Activated T-helper 1 cell treated with anti-CD3 and anti-CD28 coated beads, Interleukin-12 subunit alpha, Interleukin-12 subunit beta, Interleukin-2, Interleukin-4 antibody, amounts not matched to agents 30 ng/mL and 10 ng/mL and 1 ng/mL, durations not matched to agents 14 hours and 24 hours and 36 hours (primary cell): ENCODE results near the gene RALBP1. TPM values are rescaled to one million over a fixed set of nuclear protein-coding genes. Genes with fewer than 3 reads are reported as not detected.
"Not testable (repeated sequence)": the region's sequence is repeated elsewhere in the genome, so short reads cannot be mapped to it uniquely, and the experiment has no call there.

ENCODE experiments used
- DNase-seq: peaks from one replicate; pipeline ENCODE4 v3.0.0; 2021; ENCODE audit warnings: low spot score
- H3K27ac Mint-ChIP-seq: one replicate; pipeline ENCODE4 v1.8.0; 2021; ENCODE audit warnings: mild to moderate bottlenecking, mixed read lengths
- H3K27me3 Mint-ChIP-seq: one replicate; pipeline ENCODE4 v1.8.0; 2022; ENCODE audit warnings: mild to moderate bottlenecking, moderate library complexity, mixed read lengths; ENCODE audit not compliant: insufficient read depth
- H3K36me3 Mint-ChIP-seq: one replicate; pipeline ENCODE4 v1.8.0; 2021; ENCODE audit warnings: low read depth, mixed read lengths
- H3K4me1 Mint-ChIP-seq: one replicate; pipeline ENCODE4 v1.8.0; 2021; ENCODE audit warnings: low read depth, mixed read lengths
- H3K4me3 Mint-ChIP-seq: one replicate; pipeline ENCODE4 v1.8.0; 2021; ENCODE audit warnings: mild to moderate bottlenecking, moderate library complexity, mixed read lengths
- H3K9me3 Mint-ChIP-seq: one replicate; pipeline ENCODE4 v1.8.0; 2021; ENCODE audit warnings: mixed read lengths
- intact Hi-C: fragments of 100-400 bp; cut with micrococcal nuclease; formaldehyde crosslinking; loops from one replicate; pipeline ENCODE4 v1.15.1; 2024
- total RNA-seq: library from RNA; stranded (reverse); gene quantifications from 2 replicates; pipeline ENCODE4 v1.2.3, GENCODE V29; 2022

The RALBP1 gene
- total RNA-seq: 40.9 and 42.4 TPM in 2 replicates

DNA sequence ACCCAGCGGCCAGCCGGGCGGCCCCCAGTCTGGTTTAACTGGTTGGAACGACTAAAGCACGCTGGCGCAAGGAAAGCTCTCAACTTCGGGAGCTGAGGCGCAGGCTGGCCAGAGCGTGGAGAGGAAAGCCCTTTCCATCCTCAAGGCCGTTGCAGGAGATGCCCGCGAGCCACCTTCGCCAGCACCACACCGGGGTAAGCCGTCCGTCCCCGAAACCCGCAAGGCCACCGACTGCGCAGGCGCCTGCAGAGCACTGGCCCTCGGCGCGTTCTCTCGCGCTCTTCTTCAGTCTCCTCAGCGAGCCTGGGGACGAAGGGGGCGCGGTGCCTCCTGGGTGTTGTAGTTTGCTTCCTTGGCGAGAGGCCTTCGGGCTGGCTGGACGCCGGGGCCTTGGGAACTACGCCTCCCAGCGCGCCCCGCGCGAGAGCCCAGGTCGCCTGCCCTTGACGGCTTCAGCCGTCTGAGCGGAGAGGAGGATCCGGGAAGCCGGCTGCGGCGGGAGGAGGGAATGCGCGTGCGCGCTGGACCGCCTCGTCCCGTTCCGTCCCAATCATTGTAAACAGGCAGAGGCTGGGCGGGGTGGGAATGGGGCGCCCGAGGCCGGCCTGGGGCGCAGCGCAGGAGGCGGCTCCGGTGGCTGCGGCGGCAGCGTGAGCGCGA is at the start of gene RALBP1:
TSS of gene RALBP1 (plus strand) at position 531 of the 660 bp plus-strand sequence. CDS start 37,533 bp downstream, outside the sequence.
- H3K27ac Mint-ChIP-seq: peak within 1 kb of the TSS; percentile 95
- H3K4me3 Mint-ChIP-seq: peak within 1 kb of the TSS; percentile 89
- peaks cover 16% of the 10 kb centered on the region for H3K36me3 Mint-ChIP-seq
- DNase-seq: peak; percentile 98
- peaks cover 4% of the 10 kb centered on the region for H3K27me3 Mint-ChIP-seq
- peaks cover under 1% of the 10 kb centered on the region for H3K9me3 Mint-ChIP-seq
- intact Hi-C loops: loop anchor here (1.0 to 10.0 kb wide), 11 partner anchors 41 to 1520 kb away; partner anchors contain the start of genes ANKRD12, MTCL1, NAPG and RAB12
- H3K4me1 Mint-ChIP-seq: peaks cover 30% of the 10 kb centered on the region

DNA sequence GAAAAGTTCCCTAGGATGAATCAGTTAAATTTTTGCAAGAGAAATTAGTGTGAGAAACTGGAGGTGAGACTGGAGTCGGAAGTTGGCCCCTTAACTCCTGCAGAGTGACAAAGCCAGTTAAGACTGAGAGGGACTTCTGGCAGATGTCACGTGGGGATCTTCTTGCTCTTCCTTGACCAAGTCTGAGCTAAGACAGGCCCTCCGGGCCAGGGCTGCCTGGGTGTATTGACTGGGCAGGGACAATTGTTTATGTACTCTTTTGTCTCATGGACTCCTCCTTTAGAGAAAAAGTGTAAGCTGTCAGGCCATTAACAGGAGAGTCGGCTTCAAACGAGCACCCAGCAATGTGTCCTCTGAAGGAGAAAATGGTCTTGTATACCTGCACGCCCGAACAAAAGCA is 48.6 kb upstream of the RALBP1 start:
- Mint-ChIP-seq H3K36me3 (no peaks in the 10 kb centered on the region), H3K9me3 (no peaks in the 10 kb centered on the region), H3K4me3 (no peak overlapping the region), H3K27ac (no peak overlapping the region), H3K4me1 (no peaks in the 10 kb centered on the region), H3K27me3 (no peaks in the 10 kb centered on the region)
- intact Hi-C loops: no loop called here
- DNase-seq: no peak

DNA sequence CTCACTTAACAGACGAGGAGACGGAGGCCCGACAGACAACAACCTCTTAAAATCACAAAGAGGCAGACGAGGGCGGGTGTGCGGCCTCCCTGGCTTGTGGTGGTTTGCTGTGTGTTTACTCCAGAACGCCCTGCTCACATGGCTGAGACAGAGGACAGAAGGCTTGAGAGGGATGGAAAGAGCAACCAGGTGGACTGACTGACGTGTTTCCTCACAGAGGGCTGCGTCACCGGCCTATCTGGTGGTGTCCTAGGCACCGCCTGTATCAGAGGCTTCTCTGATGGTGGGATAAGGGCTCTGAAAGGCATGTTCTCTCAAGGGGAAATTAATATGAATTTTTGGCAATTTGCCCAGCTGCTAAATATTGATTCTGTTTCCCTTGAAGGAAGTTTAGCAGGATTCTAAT is 47.0 kb upstream of the RALBP1 start:
- intact Hi-C loops: no loop called here
- Mint-ChIP-seq H3K27ac (no peak overlapping the region), H3K4me1 (no peaks in the 10 kb centered on the region), H3K4me3 (no peak overlapping the region), H3K27me3 (no peaks in the 10 kb centered on the region), H3K36me3 (no peaks in the 10 kb centered on the region), H3K9me3 (no peaks in the 10 kb centered on the region)
- DNase-seq: no peak

- no peak for DNase-seq
Observed at GRCh38 chr18:9428862-9429661, 46.3 kb upstream of the RALBP1 start.

GRCh38 chr18:9429662-9429993 is 45.7 kb upstream of the RALBP1 start:
- Mint-ChIP-seq H3K27ac (no peak overlapping the region), H3K27me3 (no peaks in the 10 kb centered on the region), H3K9me3 (no peaks in the 10 kb centered on the region), H3K36me3 (no peaks in the 10 kb centered on the region), H3K4me3 (no peak overlapping the region), H3K4me1 (no peaks in the 10 kb centered on the region)
- intact Hi-C loops: no loop called here
- no peak for DNase-seq

More at GRCh38 chr18:9428862-9429661, 46.3 kb upstream of the RALBP1 start:
- intact Hi-C loops: no loop called here
- no peak overlapping the region for H3K27ac Mint-ChIP-seq
- no peaks in the 10 kb centered on the region for H3K4me1 Mint-ChIP-seq
- H3K27me3 Mint-ChIP-seq: no peaks in the 10 kb centered on the region
- H3K4me3 Mint-ChIP-seq: no peak overlapping the region
- no peaks in the 10 kb centered on the region for H3K36me3 Mint-ChIP-seq
- no peaks in the 10 kb centered on the region for H3K9me3 Mint-ChIP-seq

DNA sequence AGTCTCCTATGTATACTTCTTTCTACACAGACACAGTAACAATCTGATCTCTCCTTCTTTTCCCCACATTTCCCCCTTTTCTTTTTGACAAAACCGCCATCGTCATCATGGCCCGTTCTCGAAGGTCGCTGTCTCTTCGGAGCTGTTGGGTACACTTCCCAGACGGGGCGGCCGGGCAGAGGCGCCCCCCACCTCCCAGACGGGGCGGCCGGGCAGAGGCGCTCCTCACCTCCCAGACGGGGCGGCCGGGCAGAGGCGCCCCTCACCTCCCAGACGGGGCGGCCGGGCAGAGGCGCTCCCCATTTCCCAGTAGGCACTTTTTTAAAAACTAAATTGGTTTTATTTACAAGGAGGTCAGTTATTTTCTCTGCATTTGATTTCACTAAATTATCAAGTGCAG is 45.0 kb upstream of the RALBP1 start:
- H3K4me3 Mint-ChIP-seq, H3K36me3 Mint-ChIP-seq, H3K9me3 Mint-ChIP-seq, H3K27me3 Mint-ChIP-seq, DNase-seq, H3K4me1 Mint-ChIP-seq, H3K27ac Mint-ChIP-seq, intact Hi-C loops: not testable (repeated sequence)

GRCh38 chr18:9431296-9431695 is 44.0 kb upstream of the RALBP1 start:
- Mint-ChIP-seq H3K27ac (no peak overlapping the region), H3K9me3 (no peaks in the 10 kb centered on the region), H3K4me1 (no peaks in the 10 kb centered on the region), H3K4me3 (no peak overlapping the region), H3K27me3 (no peaks in the 10 kb centered on the region), H3K36me3 (no peaks in the 10 kb centered on the region)
- intact Hi-C loops: no loop called here
- DNase-seq: no peak

DNA sequence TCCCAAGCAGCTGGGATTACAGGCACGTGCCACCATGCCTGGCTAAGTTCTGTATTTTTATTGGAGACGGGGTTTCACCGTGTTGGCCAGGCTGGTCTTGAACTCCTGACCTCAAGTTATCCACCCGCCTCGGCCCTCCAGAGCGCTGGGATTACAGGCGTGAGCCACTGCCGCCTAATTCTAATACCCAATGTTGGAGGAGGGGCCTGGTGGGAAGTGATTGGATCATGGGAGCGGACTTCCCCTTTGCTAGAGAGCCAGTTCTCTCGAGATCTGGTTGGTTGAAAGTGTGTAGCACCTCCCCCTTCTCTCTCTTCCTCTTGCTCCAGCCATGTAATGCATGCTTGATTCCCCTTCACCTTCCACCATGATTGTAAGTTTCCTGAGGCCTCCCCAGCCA is 42.2 kb upstream of the RALBP1 start:
- H3K27me3 Mint-ChIP-seq, H3K9me3 Mint-ChIP-seq, H3K4me1 Mint-ChIP-seq, H3K4me3 Mint-ChIP-seq, intact Hi-C loops, H3K27ac Mint-ChIP-seq, H3K36me3 Mint-ChIP-seq, DNase-seq: not testable (repeated sequence)

GRCh38 chr18:9433671-9434121 is 41.6 kb upstream of the RALBP1 start:
- Mint-ChIP-seq H3K9me3 (no peaks in the 10 kb centered on the region), H3K36me3 (no peaks in the 10 kb centered on the region), H3K27me3 (no peaks in the 10 kb centered on the region), H3K4me3 (no peak overlapping the region), H3K27ac (no peak overlapping the region), H3K4me1 (no peaks in the 10 kb centered on the region)
- intact Hi-C loops: no loop called here
- DNase-seq: no peak

- Mint-ChIP-seq H3K27ac (no peak overlapping the region), H3K4me3 (no peak overlapping the region), H3K9me3 (no peaks in the 10 kb centered on the region), H3K4me1 (no peaks in the 10 kb centered on the region), H3K27me3 (no peaks in the 10 kb centered on the region), H3K36me3 (no peaks in the 10 kb centered on the region)
- intact Hi-C loops: no loop called here
- DNase-seq: no peak
Observed at GRCh38 chr18:9434122-9434701, 41.1 kb upstream of the RALBP1 start.

GRCh38 chr18:9435041-9435440 is 40.3 kb upstream of the RALBP1 start:
- no peaks in the 10 kb centered on the region for H3K4me1 Mint-ChIP-seq
- intact Hi-C loops: no loop called here
- no peak overlapping the region for H3K27ac Mint-ChIP-seq
- H3K9me3 Mint-ChIP-seq: no peaks in the 10 kb centered on the region
- H3K27me3 Mint-ChIP-seq: no peaks in the 10 kb centered on the region
- no peaks in the 10 kb centered on the region for H3K36me3 Mint-ChIP-seq
- no peak overlapping the region for H3K4me3 Mint-ChIP-seq
- DNase-seq: no peak

GRCh38 chr18:9436206-9436929 is 38.9 kb upstream of the RALBP1 start:
- Mint-ChIP-seq H3K36me3 (no peaks in the 10 kb centered on the region), H3K27me3 (no peaks in the 10 kb centered on the region), H3K4me1 (no peaks in the 10 kb centered on the region), H3K9me3 (no peaks in the 10 kb centered on the region), H3K27ac (no peak overlapping the region), H3K4me3 (no peak overlapping the region)
- no peak for DNase-seq
- intact Hi-C loops: no loop called here

- Mint-ChIP-seq H3K4me3 (no peak overlapping the region), H3K9me3 (no peaks in the 10 kb centered on the region), H3K27ac (no peak overlapping the region), H3K27me3 (no peaks in the 10 kb centered on the region), H3K36me3 (no peaks in the 10 kb centered on the region), H3K4me1 (no peaks in the 10 kb centered on the region)
- DNase-seq: no peak
- intact Hi-C loops: no loop called here
Observed at GRCh38 chr18:9437021-9437437, 38.3 kb upstream of the RALBP1 start.
